ENCODE data around the gene NT5C2.

NT5C2 gene

DNA sequence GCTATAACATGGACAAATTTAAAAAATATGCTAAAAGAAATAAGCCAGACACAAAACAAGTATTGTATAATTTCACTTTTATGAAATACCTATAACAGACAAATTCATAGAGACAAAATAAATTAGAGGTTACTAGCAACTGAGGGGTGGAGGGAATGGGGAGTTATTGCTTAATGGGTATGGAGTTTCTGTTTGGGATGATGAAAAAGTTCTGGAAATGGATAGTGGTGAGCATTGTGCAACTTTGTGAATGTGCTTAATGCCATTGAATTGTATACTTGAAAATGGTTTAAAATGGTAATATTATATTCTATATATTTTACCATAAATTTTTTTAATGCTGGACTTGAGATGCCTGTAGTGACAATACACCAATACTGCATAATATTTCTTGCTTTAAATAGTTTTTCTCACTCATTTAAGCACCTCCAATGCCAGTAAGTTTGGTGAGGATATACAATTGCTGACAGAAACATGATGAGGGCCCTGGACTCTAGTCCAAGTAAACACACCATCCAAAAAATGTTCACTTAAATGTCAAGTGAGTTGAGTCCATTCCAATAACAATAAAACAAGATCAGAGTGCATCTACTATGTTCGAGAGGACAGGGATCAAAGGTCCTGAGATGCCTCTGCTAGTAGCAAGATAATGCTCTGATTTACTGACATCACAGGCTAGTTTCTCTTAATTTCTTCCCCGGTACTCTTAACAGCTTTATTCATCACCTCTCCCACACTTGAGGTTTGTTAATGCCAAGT is 71.9 kb downstream of the NT5C2 start:
- TF ChIP-seq, protein P1, sequence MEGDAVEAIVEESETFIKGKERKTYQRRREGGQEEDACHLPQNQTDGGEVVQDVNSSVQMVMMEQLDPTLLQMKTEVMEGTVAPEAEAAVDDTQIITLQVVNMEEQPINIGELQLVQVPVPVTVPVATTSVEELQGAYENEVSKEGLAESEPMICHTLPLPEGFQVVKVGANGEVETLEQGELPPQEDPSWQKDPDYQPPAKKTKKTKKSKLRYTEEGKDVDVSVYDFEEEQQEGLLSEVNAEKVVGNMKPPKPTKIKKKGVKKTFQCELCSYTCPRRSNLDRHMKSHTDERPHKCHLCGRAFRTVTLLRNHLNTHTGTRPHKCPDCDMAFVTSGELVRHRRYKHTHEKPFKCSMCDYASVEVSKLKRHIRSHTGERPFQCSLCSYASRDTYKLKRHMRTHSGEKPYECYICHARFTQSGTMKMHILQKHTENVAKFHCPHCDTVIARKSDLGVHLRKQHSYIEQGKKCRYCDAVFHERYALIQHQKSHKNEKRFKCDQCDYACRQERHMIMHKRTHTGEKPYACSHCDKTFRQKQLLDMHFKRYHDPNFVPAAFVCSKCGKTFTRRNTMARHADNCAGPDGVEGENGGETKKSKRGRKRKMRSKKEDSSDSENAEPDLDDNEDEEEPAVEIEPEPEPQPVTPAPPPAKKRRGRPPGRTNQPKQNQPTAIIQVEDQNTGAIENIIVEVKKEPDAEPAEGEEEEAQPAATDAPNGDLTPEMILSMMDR (IDR thresholded peaks at IDR 0.05) = no peak
- no peaks in the 10 kb centered on the region for H3K27me3 ChIP-seq (ENCODE audit: control insufficient read depth, insufficient read depth, low read length)
- H3K79me2 ChIP-seq = peaks cover 6% of the 10 kb centered on the region
- H3K36me3 ChIP-seq (ENCODE audit: control insufficient read depth, insufficient read depth, low read length) = no peaks in the 10 kb centered on the region
- H3K4me1 ChIP-seq = peaks cover 15% of the 10 kb centered on the region
- no peak overlapping the region for H3K4me3 ChIP-seq (ENCODE audit: low read depth, low read length)
- no peak overlapping the region for H3K4me2 ChIP-seq (ENCODE audit: low read length)
- no peak overlapping the region for H3K27ac ChIP-seq
- H2AFZ ChIP-seq = no peak overlapping the region
- no peaks in the 10 kb centered on the region for H3K9me3 ChIP-seq (ENCODE audit: control insufficient read depth, low read length)
- H3K9ac ChIP-seq = no peak overlapping the region

DNA sequence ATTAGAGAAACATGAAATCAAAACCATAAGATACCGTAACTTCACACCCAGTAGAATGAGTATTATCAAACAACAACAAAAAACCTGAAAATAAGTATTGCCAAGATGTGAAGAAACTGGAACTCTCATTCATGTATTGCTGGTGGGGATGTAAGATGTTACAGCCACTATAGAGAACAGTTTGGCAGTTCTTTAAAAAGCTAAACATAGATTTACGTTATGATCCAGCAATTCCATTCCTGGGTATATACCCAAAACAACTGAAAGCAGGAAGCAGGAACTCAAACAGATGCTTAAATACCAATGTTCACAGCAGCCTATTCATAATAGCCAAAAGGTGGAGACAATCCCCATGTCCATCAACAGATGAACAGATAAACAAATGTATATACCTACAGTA is 72.5 kb downstream of the NT5C2 start:
- Histone ChIP-seq H3K9ac (no peak overlapping the region), H3K27ac (no peak overlapping the region), H2AFZ (no peak overlapping the region), H3K4me2 (ENCODE audit: low read length) (no peak overlapping the region), H3K79me2 (peaks cover 6% of the 10 kb centered on the region), H3K4me1 (peaks cover 9% of the 10 kb centered on the region), H3K36me3 (ENCODE audit: control insufficient read depth, insufficient read depth, low read length) (no peaks in the 10 kb centered on the region), H3K9me3 (ENCODE audit: control insufficient read depth, low read length) (no peaks in the 10 kb centered on the region), H3K4me3 (ENCODE audit: low read depth, low read length) (no peak overlapping the region), H3K27me3 (ENCODE audit: control insufficient read depth, insufficient read depth, low read length) (no peaks in the 10 kb centered on the region)
- TF ChIP-seq, protein P1 (IDR thresholded peaks at IDR 0.05) = no peak

DNA sequence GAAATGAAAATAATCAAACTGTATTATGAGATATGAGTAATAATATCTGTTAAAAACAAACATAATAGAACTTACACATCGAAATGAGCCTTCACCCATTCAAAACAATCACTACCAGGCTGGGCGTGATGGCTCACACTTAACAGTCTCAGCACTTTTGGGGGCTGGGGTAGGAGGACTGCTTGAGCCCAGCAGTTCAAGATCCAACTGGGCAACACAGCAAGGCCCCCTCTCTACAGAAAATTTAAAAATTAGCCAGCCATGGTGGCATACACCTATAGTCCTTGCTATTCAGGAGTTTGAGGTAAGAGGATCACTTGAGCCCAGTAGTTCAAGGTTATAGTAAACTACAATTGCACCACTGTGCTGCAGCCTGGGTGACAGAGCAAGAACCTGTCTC is 75.8 kb downstream of the NT5C2 start:
- Histone ChIP-seq H3K9me3 (ENCODE audit: control insufficient read depth, low read length) (no peaks in the 10 kb centered on the region), H3K4me1 (no peaks in the 10 kb centered on the region), H3K4me2 (ENCODE audit: low read length) (no peak overlapping the region), H2AFZ (no peak overlapping the region), H3K27me3 (ENCODE audit: control insufficient read depth, insufficient read depth, low read length) (no peaks in the 10 kb centered on the region), H3K4me3 (ENCODE audit: low read depth, low read length) (no peak overlapping the region), H3K36me3 (ENCODE audit: control insufficient read depth, insufficient read depth, low read length) (no peaks in the 10 kb centered on the region), H3K9ac (no peak overlapping the region), H3K27ac (no peak overlapping the region), H3K79me2 (peaks cover 6% of the 10 kb centered on the region)
- TF ChIP-seq, protein P1 (IDR thresholded peaks at IDR 0.05) = no peak

DNA sequence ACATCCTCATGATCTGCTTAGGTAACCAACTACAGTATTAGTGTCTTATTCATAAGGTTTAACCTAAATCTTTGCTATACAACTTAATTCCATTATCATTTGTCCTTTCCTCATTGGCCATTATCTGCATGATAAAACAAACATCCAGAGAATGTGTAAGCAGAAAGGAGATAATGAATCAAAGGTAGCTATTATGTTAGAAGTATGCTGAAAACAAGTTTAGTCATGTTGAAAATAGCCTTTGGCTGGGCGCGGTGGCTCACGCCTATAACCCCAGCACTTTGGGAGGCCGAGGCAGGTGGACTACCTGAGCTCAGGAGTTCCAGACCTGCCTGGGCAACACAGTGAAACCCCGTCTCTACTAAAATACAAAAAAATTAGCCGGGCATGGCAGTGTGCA is 78.2 kb downstream of the NT5C2 start:
- Histone ChIP-seq H3K27me3 (ENCODE audit: control insufficient read depth, insufficient read depth, low read length) (no peaks in the 10 kb centered on the region), H3K4me3 (ENCODE audit: low read depth, low read length) (no peak overlapping the region), H2AFZ (no peak overlapping the region), H3K36me3 (ENCODE audit: control insufficient read depth, insufficient read depth, low read length) (no peaks in the 10 kb centered on the region), H3K4me1 (peaks cover 11% of the 10 kb centered on the region), H3K4me2 (ENCODE audit: low read length) (no peak overlapping the region), H3K27ac (no peak overlapping the region), H3K9ac (no peak overlapping the region), H3K9me3 (ENCODE audit: control insufficient read depth, low read length) (no peaks in the 10 kb centered on the region), H3K79me2 (peaks cover 6% of the 10 kb centered on the region)
- TF ChIP-seq, protein P1 (IDR thresholded peaks at IDR 0.05) = no peak

All from parathyroid adenoma (tissue), 2 donors.